ENCODE data around the gene CD300A. TPM values are rescaled to one million over a fixed set of nuclear protein-coding genes. Genes with fewer than 3 reads are reported as not detected.

The CD300A gene
- total and polyA plus RNA-seq, 2 of the 4 experiments (the other 2 are of a cell fraction), result not detected

DNA sequence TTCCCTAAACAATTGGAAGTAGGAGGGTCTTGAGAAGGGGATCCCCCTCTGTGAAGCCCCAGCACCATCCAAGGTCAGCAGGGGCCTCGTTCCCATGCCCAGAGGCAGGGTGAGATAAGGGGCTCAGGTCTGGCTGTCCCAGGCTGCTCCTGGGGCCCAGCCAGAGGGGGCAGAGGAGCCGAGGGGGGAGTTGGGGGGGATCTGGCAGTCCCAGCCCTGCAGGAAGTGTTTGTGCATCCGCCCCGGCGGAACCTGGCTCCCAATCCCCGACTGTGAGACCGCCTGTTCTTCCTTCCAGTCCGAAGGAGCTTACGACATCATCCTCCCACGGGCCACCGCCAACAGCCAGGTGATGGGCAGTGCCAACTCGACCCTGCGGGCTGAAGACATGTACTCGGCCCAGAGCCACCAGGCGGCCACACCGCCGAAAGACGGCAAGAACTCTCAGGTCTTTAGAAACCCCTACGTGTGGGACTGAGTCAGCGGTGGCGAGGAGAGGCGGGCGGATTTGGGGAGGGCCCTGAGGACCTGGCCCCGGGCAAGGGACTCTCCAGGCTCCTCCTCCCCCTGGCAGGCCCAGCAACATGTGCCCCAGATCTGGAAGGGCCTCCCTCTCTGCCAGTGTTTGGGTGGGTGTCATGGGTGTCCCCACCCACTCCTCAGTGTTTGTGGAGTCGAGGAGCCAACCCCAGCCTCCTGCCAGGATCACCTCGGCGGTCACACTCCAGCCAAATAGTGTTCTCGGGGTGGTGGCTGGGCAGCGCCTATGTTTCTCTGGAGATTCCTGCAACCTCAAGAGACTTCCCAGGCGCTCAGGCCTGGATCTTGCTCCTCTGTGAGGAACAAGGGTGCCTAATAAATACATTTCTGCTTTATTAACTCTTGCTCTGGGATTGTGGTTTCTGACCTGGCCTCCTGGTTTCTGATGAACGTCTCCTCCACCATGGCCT lies 19.6 kb upstream of the CD300A start:
- no peak for DNase-seq
- no TSS peak for BruUV-seq (replicated peaks)

More for the DNA sequence above, 19.6 kb upstream of the CD300A start:
- no peak overlapping the region for H2BK5ac ChIP-seq (ENCODE audit: low read depth, low read length, poor library complexity, severe bottlenecking)
- H2BK20ac ChIP-seq (ENCODE audit: low read depth, low read length), result no peak overlapping the region
- H2AFZ ChIP-seq (replicated peaks; ENCODE audit: low read length, poor library complexity), result no peak overlapping the region
- dilution Hi-C loops (cut with HindIII; ENCODE audit: low sequenced_read_pairs, unreplicated experiment) (no loop called here), in situ Hi-C loops (cut with MboI; ENCODE audit: low sequenced_read_pairs) (no loop called here), intact Hi-C loops (cut with micrococcal nuclease) (no loop called here)
- no peaks in the 10 kb centered on the region for H4K20me1 ChIP-seq (ENCODE audit: insufficient read depth, low read length)
- H3K79me1 ChIP-seq (ENCODE audit: low read depth in 1 of 2, low read length in 2 of 2), result no peaks in the 10 kb centered on the region
- H2AK9ac ChIP-seq (replicated peaks; ENCODE audit: low read depth, low read length, poor library complexity), result no peak overlapping the region
- no peak overlapping the region for H2BK15ac ChIP-seq (ENCODE audit: low read depth, low read length)
- no peak for TF ChIP-seq RFX5 (IDR thresholded peaks at IDR 0.05; ENCODE audit: low read depth, low read length)
- TF ChIP-seq ELK1 (IDR thresholded peaks at IDR 0.05; ENCODE audit: borderline replicate concordance, low read depth, low read length), result no peak
- TF ChIP-seq CEBPB (IDR thresholded peaks at IDR 0.05; ENCODE audit: low read depth, low read length), result no peak
- no peak for TF ChIP-seq POLR2A (IDR thresholded peaks at IDR 0.05; ENCODE audit: low read depth, low read length)
- no peak for TF ChIP-seq MXI1 (IDR thresholded peaks at IDR 0.05; ENCODE audit: borderline replicate concordance, low read depth, low read length)
- TF ChIP-seq FOS (IDR thresholded peaks at IDR 0.05; ENCODE audit: low read depth, low read length), result no peak
- TF ChIP-seq RCOR1 (IDR thresholded peaks at IDR 0.05; ENCODE audit: insufficient replicate concordance, low read length), result no peak
- H3K23ac ChIP-seq (ENCODE audit: low read depth, low read length), result no peak overlapping the region
- ChIA-PET POLR2A (ENCODE audit: unreplicated experiment) (no interaction called here), CTCF (no interaction called here)
- H3K9me3 ChIP-seq (ENCODE audit: control insufficient read depth, insufficient read depth, low read length), result peaks cover 5% of the 10 kb centered on the region; the same call in 1 of the 2 replicates
- no peak overlapping the region for H4K91ac ChIP-seq (ENCODE audit: insufficient read depth, low read depth, low read length)
- no peak overlapping the region for H3K9ac ChIP-seq (ENCODE audit: low read depth, low read length)
- 56% methylated on average over 14 of the region's 31 CpGs; no CpG with 5 or more reads in 1 of the 2 experiments for WGBS, 2 experiments (ENCODE audit: extremely low coverage in 2 of 2, insufficient read length in 1 of 2)
- H3K27ac ChIP-seq (ENCODE audit: insufficient read depth, low read length), result no peak overlapping the region
- H3K18ac ChIP-seq (ENCODE audit: low read depth, low read length), result no peak overlapping the region
- no peaks in the 10 kb centered on the region for H3K27me3 ChIP-seq (ENCODE audit: control insufficient read depth, insufficient read depth, low read length)
- no peak overlapping the region for H2BK120ac ChIP-seq (ENCODE audit: low read depth, low read length)
- ATAC-seq (ENCODE audit: low read depth), result no peak
- H4K8ac ChIP-seq (ENCODE audit: low read depth in 2 of 2, low read length in 2 of 2), result no peak overlapping the region
- H2AK5ac ChIP-seq (ENCODE audit: low read depth, low read length), result no peak overlapping the region
- no peak overlapping the region for H3K4me3 ChIP-seq (ENCODE audit: insufficient read depth, low read depth, low read length)
- H4K5ac ChIP-seq (ENCODE audit: low read depth, low read length), result no peak overlapping the region
- no peak overlapping the region for H3K4me2 ChIP-seq (ENCODE audit: low read depth, low read length)
- H3K4me1 ChIP-seq (ENCODE audit: control insufficient read depth, insufficient read depth, low read length), result no peaks in the 10 kb centered on the region
- H3K14ac ChIP-seq (replicated peaks; ENCODE audit: low read depth, low read length), result no peak overlapping the region
- no peak overlapping the region for H3K4ac ChIP-seq (ENCODE audit: low read depth, low read length)
- no peaks in the 10 kb centered on the region for H3K9me1 ChIP-seq (ENCODE audit: insufficient read depth, low read length)
- H3K36me3 ChIP-seq (ENCODE audit: control insufficient read depth, insufficient read depth, low read length), result no peaks in the 10 kb centered on the region
- H3K56ac ChIP-seq (ENCODE audit: extremely low read depth, insufficient read depth, low read length), result no peak overlapping the region

Measured in IMR-90 (cell line).